SK-N-SH (cell line): ENCODE measurements around the gene HDGF. TPM values are rescaled to one million over a fixed set of nuclear protein-coding genes. Genes with fewer than 3 reads are reported as not detected.

ENCODE experiments used
- CTCF ChIA-PET: fragments of 300-600, 350-600 bp; formaldehyde crosslinking; extraction: SDS; loops from one replicate; lab custom pipeline; 2021; lab: Yijun Ruan, JAX
- POLR2A ChIA-PET: fragments of 350-600 bp; sonication (Branson Sonifier 250); formaldehyde crosslinking; extraction: SDS; loops from one replicate; lab custom pipeline; 2020; ENCODE audit warnings: antibody characterized with exemption, inconsistent platforms; lab: Yijun Ruan, JAX
- DNase-seq: peaks from one replicate; pipeline ENCODE4 v3.0.0; 2012
- H2AFZ ChIP-seq: fragments of 200-600 bp; sonication (generic); 2 replicates; pipeline ENCODE4 v1.8.1; 2016; ENCODE audit warnings: antibody characterized with exemption, mild to moderate bottlenecking, low read depth
- H3F3A ChIP-seq: fragments of 200-600 bp; sonication (generic); replicated peaks from 2 replicates; pipeline ENCODE3; 2016; ENCODE audit warnings: antibody characterized with exemption, mild to moderate bottlenecking; ENCODE audit not compliant: insufficient read depth
- H3K27ac ChIP-seq, 2 experiments: fragments of 200-500 bp in 1 of 2; fragments of 200-600 bp in 1 of 2; sonication (Bioruptor generic) in 1 of 2; sonication (generic), shearing (Covaris generic) in 1 of 2; 2 replicates each; pipeline versions ENCODE4 v1.5.1 to v1.6.1; 2014 to 2016; ENCODE audit warnings: low read depth in 2 of 2, inconsistent platforms in 1 of 2, low read length in 1 of 2, mild to moderate bottlenecking in 1 of 2, mixed read lengths in 1 of 2
- H3K27me3 ChIP-seq: fragments of 200-600 bp; sonication (generic), shearing (Covaris generic); 2 replicates; pipeline ENCODE4 v1.6.1; 2016; ENCODE audit warnings: mixed run types; ENCODE audit not compliant: insufficient read depth
- H3K36me3 ChIP-seq, 2 experiments: fragments of 200-500 bp in 1 of 2; fragments of 200-600 bp in 1 of 2; sonication (Bioruptor generic) in 1 of 2; sonication (generic) in 1 of 2; replicated peaks in 1 of 2; 2 replicates each; pipeline versions ENCODE3 to v1.5.1; 2014 to 2016; ENCODE audit warnings: low read length in 1 of 2, mild to moderate bottlenecking in 1 of 2; ENCODE audit not compliant: insufficient read depth in 2 of 2, control insufficient read depth in 1 of 2
- H3K4me1 ChIP-seq, 2 experiments: fragments of 200-500 bp in 1 of 2; fragments of 200-600 bp in 1 of 2; sonication (Bioruptor generic) in 1 of 2; sonication (generic), shearing (Covaris generic) in 1 of 2; 2 replicates each; pipeline versions ENCODE4 v1.5.1 to v1.6.1; 2014 to 2016; ENCODE audit warnings: low read depth in 1 of 2, low read length in 1 of 2, mixed run types in 1 of 2; ENCODE audit not compliant: insufficient read depth in 2 of 2, control insufficient read depth in 1 of 2
- H3K4me2 ChIP-seq: fragments of 200-600 bp; sonication (generic), shearing (Covaris generic); 2 replicates; pipeline ENCODE4 v1.6.1; 2017; ENCODE audit warnings: mixed run types
- H3K4me3 ChIP-seq, 2 experiments: fragments of 200-500 bp in 1 of 2; fragments of 200-600 bp in 1 of 2; sonication (Bioruptor generic) in 1 of 2; sonication (generic), shearing (Covaris generic) in 1 of 2; 2 replicates each; pipeline versions ENCODE4 v1.5.1 to v1.8.1; 2014 to 2016; ENCODE audit warnings: low read depth in 2 of 2, inconsistent platforms in 1 of 2, low read length in 1 of 2, mild to moderate bottlenecking in 1 of 2, mixed read lengths in 1 of 2, moderate library complexity in 1 of 2
- H3K79me2 ChIP-seq: fragments of 200-600 bp; sonication (generic); 2 replicates; pipeline ENCODE4 v1.8.1; 2017; ENCODE audit warnings: mild to moderate bottlenecking; ENCODE audit not compliant: insufficient read depth
- H3K9ac ChIP-seq: fragments of 200-600 bp; sonication (generic); 2 replicates; pipeline ENCODE4 v1.6.1; 2017; ENCODE audit warnings: mixed run types
- H3K9me2 ChIP-seq: fragments of 200-600 bp; sonication (generic); 2 replicates; pipeline ENCODE4 v1.6.1; 2017; ENCODE audit warnings: mixed run types
- H3K9me3 ChIP-seq: fragments of 200-600 bp; sonication (generic); 2 replicates; pipeline ENCODE4 v1.6.1; 2017; ENCODE audit warnings: mixed run types, mild to moderate bottlenecking, moderate library complexity
- H4K20me1 ChIP-seq: fragments of 200-600 bp; sonication (generic); 2 replicates; pipeline ENCODE4 v1.6.1; 2017; ENCODE audit warnings: mild to moderate bottlenecking, mixed run types; ENCODE audit not compliant: insufficient read depth
- ELF1 ChIP-seq: IDR thresholded peaks from 2 replicates; pipeline ENCODE4 v1.4.0; 2012
- EZH2phosphoT487 ChIP-seq: fragments of 200-600 bp; sonication (generic); IDR thresholded peaks from 2 replicates; pipeline ENCODE4 v1.6.1; 2017; ENCODE audit warnings: low read depth, mixed run types, mild to moderate bottlenecking, antibody characterized with exemption, moderate library complexity, borderline replicate concordance
- FOSL2 ChIP-seq: IDR thresholded peaks from 2 replicates; pipeline ENCODE4 v1.4.0; 2012; ENCODE audit warnings: low read depth, mild to moderate bottlenecking, moderate library complexity, borderline replicate concordance
- FOXJ3 ChIP-seq: sonication (generic); formaldehyde crosslinking; IDR thresholded peaks from 2 replicates; pipeline ENCODE4 v1.5.1; 2020; ENCODE audit warnings: mild to moderate bottlenecking, missing genetic modification reagents
- GABPA ChIP-seq: IDR thresholded peaks from 2 replicates; pipeline ENCODE4 v1.4.0; 2012; ENCODE audit warnings: low read depth, mild to moderate bottlenecking
- GATA2 ChIP-seq: sonication (generic); formaldehyde crosslinking; IDR thresholded peaks from 2 replicates; pipeline ENCODE4 v1.5.0; 2020; ENCODE audit warnings: mild to moderate bottlenecking, missing genetic modification reagents
- JUND ChIP-seq: IDR thresholded peaks from 2 replicates; pipeline ENCODE4 v1.4.0; 2012
- NFIC ChIP-seq: IDR thresholded peaks from 2 replicates; pipeline ENCODE4 v1.4.0; 2012; ENCODE audit warnings: borderline replicate concordance
- NRF1 ChIP-seq: IDR thresholded peaks from 2 replicates; pipeline ENCODE4 v1.6.1; 2012; ENCODE audit warnings: low read depth, mild to moderate bottlenecking, low read length
- POLR2AphosphoS5 ChIP-seq: IDR thresholded peaks from 2 replicates; pipeline ENCODE4 v1.6.1; 2012; ENCODE audit warnings: low read depth, low read length
- RAD21 ChIP-seq: IDR thresholded peaks from 2 replicates; pipeline ENCODE4 v1.6.1; 2012; ENCODE audit warnings: mild to moderate bottlenecking, low read length
- RXRA ChIP-seq: IDR thresholded peaks from 2 replicates; pipeline ENCODE4 v1.4.0; 2012; ENCODE audit warnings: low read depth, mild to moderate bottlenecking, borderline replicate concordance
- SIN3A ChIP-seq: IDR thresholded peaks from 2 replicates; pipeline ENCODE4 v1.6.1; 2012; ENCODE audit warnings: low read depth, mild to moderate bottlenecking, low read length, moderate library complexity, borderline replicate concordance
- SMC3 ChIP-seq: IDR thresholded peaks from 2 replicates; pipeline ENCODE4 v1.6.1; 2012; ENCODE audit warnings: low read depth, low read length, improper control_type of control experiment
- TAF1 ChIP-seq: IDR thresholded peaks from 2 replicates; pipeline ENCODE4 v1.6.1; 2012; ENCODE audit warnings: low read depth, mild to moderate bottlenecking, low read length, moderate library complexity, borderline replicate concordance
- YY1 ChIP-seq: IDR thresholded peaks from 2 replicates; pipeline ENCODE4 v1.4.0; 2012; ENCODE audit warnings: low read depth, mild to moderate bottlenecking
- WGBS: methylation state at CpG from one replicate; pipeline ENCODE4 v1.1.6; 2017; ENCODE audit warnings: low lambda C conversion rate; 5-methylcytosine and 5-hydroxymethylcytosine counted together
- polyA plus RNA-seq, 3 experiments: library from polyadenylated mRNA; depleted of rRNA; stranded (reverse); fragments of >200 nt; gene quantifications; 2 replicates each; pipeline ENCODE4 v1.2.3, GENCODE V29; 2012
- TF ChIP-seq, protein P1 (sequence below): IDR thresholded peaks from 2 replicates; pipeline ENCODE4 v1.4.0; 2012; ENCODE audit warnings: low read depth
- TF ChIP-seq, protein P2 (sequence below): IDR thresholded peaks from 2 replicates; pipeline ENCODE4; 2012
- TF ChIP-seq, protein P3 (sequence below): IDR thresholded peaks from 2 replicates; pipeline ENCODE4 v1.4.0; 2012; ENCODE audit warnings: low read depth, borderline replicate concordance
- TF ChIP-seq, protein P4 (sequence below): IDR thresholded peaks from 2 replicates; pipeline ENCODE4 v1.4.0; 2012; ENCODE audit warnings: low read depth, borderline replicate concordance

The HDGF gene
- polyA plus RNA-seq, 1 of the 3 experiments (the other 2 are of a cell fraction) = 152 TPM

DNA sequence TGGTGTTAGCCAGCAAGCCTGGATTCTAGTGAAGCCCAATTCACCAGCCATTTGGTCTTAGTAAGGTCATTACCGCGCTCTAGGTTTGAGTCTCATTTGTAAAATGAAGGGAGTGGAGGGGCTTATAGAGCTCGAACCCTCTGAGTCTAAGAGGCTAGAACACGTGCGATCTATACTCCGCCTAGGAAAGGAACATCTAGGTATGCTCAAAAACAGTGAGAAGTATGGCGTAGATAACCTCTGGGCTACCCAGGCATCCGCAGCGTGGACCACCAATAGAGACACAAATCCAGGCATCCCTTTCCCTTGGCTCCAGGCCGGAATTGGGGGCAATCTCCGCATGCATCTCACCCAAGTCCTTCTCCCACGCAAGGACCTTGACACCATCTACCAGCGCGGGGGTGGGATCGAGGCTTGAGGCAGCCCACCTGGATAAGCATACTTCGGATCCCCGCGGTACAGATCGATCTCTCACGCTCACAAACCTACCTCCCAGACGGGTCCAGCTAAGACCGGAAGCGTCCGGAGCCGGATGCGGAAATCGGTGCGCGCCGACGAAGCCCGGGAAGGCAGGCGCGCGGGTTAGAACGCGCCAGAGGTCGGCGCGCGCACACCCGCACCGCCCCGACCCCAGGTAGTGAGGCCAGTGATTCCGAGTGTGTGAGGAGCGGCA lies 23.4 kb downstream of the HDGF start, which contains the start of gene METTL25B:
METTL25B (plus strand) TSS at position 544 of the 673 bp plus-strand sequence. CDS start 636 bp downstream, outside the sequence.
- WGBS = under 1% methylated on average over 29 of the region's 46 CpGs
- peak; percentile 87 for DNase-seq
- Histone ChIP-seq H2AFZ (peak within 1 kb of the TSS; percentile 84), H3K4me3 (peak within 1 kb of the TSS; percentile 76 to 87), H3K9me2 (no peaks in the 10 kb centered on the region), H3K9ac (peak within 1 kb of the TSS; percentile 93), H3K9me3 (no peaks in the 10 kb centered on the region), H3F3A (peaks cover 13% of the 10 kb centered on the region), H3K27me3 (no peaks in the 10 kb centered on the region), H4K20me1 (peaks cover 39% of the 10 kb centered on the region), H3K27ac (peak within 1 kb of the TSS; percentile 83 to 88), H3K79me2 (peaks cover 72% of the 10 kb centered on the region), H3K36me3 (peaks cover 24 to 33% of the 10 kb centered on the region in 2 experiments), H3K4me1 (peaks cover 28 to 57% of the 10 kb centered on the region in 2 experiments), H3K4me2 (peak within 1 kb of the TSS; percentile 95)
- POLR2A ChIA-PET = interaction anchor here (0.6 to 3.6 kb wide), 17 partner anchors 13 to 133 kb away, joined by 3 to 25 read pairs (median 5); partner anchors contain the start of genes CRABP2, HDGF, MRPL24 and NES
- TF ChIP-seq YY1 = no peak
- TF ChIP-seq TAF1 = peak; percentile 54
- TF ChIP-seq NFIC = no peak
- TF ChIP-seq NRF1 = peak; percentile 57
- TF ChIP-seq POLR2AphosphoS5 = peak; percentile 53; the same call in 1 of the 2 replicates
- TF ChIP-seq RAD21 = peak; percentile 9; the same call in 1 of the 2 replicates
- 0 out of 2 replicates have a peak, but pooled peaks have one; percentile 10 for TF ChIP-seq SMC3
- peak; percentile 88 for TF ChIP-seq GABPA
- TF ChIP-seq, protein P1, sequence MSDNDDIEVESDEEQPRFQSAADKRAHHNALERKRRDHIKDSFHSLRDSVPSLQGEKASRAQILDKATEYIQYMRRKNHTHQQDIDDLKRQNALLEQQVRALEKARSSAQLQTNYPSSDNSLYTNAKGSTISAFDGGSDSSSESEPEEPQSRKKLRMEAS = peak; percentile 70
- TF ChIP-seq, protein P2, sequence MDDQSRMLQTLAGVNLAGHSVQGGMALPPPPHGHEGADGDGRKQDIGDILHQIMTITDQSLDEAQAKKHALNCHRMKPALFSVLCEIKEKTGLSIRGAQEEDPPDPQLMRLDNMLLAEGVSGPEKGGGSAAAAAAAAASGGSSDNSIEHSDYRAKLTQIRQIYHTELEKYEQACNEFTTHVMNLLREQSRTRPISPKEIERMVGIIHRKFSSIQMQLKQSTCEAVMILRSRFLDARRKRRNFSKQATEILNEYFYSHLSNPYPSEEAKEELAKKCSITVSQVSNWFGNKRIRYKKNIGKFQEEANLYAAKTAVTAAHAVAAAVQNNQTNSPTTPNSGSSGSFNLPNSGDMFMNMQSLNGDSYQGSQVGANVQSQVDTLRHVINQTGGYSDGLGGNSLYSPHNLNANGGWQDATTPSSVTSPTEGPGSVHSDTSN = no peak
- peak; percentile 72; the same call in 1 of the 2 replicates for TF ChIP-seq ELF1
- CTCF ChIA-PET = interaction anchor here (1.4 to 38.0 kb wide), 16 partner anchors 13 to 200 kb away, joined by 4 to 2702 read pairs (median 30); partner anchors contain the start of genes CRABP2, HDGF, INSRR and MRPL24

DNA sequence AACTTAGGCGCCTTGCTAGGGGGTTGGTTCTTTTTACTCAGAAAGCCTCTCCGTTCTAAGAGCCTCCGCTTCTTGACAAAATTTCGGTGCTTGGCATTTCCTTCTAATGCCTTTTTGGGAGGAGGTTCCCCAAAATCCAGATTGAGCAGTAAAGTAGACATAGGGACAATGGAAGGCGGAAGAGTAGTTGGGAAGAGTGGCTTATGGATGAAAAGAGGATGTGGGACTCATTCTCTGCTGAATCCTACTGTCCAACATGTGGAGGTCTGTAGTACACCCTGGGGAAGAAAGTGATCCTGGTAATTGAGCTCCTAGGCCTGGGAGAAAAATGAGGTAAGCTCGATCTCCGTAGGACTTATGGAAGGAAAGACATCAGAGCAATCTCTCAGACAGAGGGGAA lies 24.0 kb downstream of the HDGF start:
- 41% methylated on average over 7 of the region's 7 CpGs for WGBS
- POLR2A ChIA-PET = interaction anchor here (0.8 to 3.6 kb wide), 8 partner anchors 12 to 134 kb away, joined by 3 to 25 read pairs (median 4); partner anchors contain the start of genes HDGF and PRCC
- no peak for TF ChIP-seq ELF1
- no peak for TF ChIP-seq JUND
- no peak for TF ChIP-seq SMC3
- no peak for TF ChIP-seq RAD21
- TF ChIP-seq EZH2phosphoT487 = no peak
- TF ChIP-seq FOXJ3 = no peak
- TF ChIP-seq, protein P3, sequence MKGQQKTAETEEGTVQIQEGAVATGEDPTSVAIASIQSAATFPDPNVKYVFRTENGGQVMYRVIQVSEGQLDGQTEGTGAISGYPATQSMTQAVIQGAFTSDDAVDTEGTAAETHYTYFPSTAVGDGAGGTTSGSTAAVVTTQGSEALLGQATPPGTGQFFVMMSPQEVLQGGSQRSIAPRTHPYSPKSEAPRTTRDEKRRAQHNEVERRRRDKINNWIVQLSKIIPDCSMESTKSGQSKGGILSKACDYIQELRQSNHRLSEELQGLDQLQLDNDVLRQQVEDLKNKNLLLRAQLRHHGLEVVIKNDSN = no peak
- TF ChIP-seq RXRA = no peak
- no peak for TF ChIP-seq NRF1
- TF ChIP-seq GATA2 (CRISPR knock-in tag) = no peak
- no peak for TF ChIP-seq SIN3A
- TF ChIP-seq, protein P4, sequence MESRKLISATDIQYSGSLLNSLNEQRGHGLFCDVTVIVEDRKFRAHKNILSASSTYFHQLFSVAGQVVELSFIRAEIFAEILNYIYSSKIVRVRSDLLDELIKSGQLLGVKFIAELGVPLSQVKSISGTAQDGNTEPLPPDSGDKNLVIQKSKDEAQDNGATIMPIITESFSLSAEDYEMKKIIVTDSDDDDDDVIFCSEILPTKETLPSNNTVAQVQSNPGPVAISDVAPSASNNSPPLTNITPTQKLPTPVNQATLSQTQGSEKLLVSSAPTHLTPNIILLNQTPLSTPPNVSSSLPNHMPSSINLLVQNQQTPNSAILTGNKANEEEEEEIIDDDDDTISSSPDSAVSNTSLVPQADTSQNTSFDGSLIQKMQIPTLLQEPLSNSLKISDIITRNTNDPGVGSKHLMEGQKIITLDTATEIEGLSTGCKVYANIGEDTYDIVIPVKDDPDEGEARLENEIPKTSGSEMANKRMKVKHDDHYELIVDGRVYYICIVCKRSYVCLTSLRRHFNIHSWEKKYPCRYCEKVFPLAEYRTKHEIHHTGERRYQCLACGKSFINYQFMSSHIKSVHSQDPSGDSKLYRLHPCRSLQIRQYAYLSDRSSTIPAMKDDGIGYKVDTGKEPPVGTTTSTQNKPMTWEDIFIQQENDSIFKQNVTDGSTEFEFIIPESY = no peak
- TF ChIP-seq FOSL2 = no peak

More for the DNA sequence above, 24.0 kb downstream of the HDGF start:
- Histone ChIP-seq H4K20me1 (peaks cover 41% of the 10 kb centered on the region), H3K36me3 (peaks cover 24 to 32% of the 10 kb centered on the region in 2 experiments), H3K27me3 (no peaks in the 10 kb centered on the region), H3K27ac (peak overlapping the region; percentile 83 to 88; a peak in 3 of 4 replicates), H3K9me2 (no peaks in the 10 kb centered on the region), H2AFZ (no peak overlapping the region), H3K4me1 (peaks cover 28 to 57% of the 10 kb centered on the region in 2 experiments), H3K9me3 (no peaks in the 10 kb centered on the region), H3K9ac (peak overlapping the region; percentile 93), H3F3A (peaks cover 13% of the 10 kb centered on the region), H3K4me2 (peak overlapping the region; percentile 89), H3K4me3 (peak overlapping the region; percentile 76 to 87), H3K79me2 (peaks cover 78% of the 10 kb centered on the region)
- DNase-seq = no peak
- CTCF ChIA-PET = interaction anchor here (0.7 to 38.0 kb wide), 23 partner anchors 14 to 207 kb away, joined by 3 to 2702 read pairs (median 15); partner anchors contain the start of genes CRABP2, HDGF, INSRR and MRPL24
